ENCODE results near the gene SPRED2.

The SPRED2 gene

DNA sequence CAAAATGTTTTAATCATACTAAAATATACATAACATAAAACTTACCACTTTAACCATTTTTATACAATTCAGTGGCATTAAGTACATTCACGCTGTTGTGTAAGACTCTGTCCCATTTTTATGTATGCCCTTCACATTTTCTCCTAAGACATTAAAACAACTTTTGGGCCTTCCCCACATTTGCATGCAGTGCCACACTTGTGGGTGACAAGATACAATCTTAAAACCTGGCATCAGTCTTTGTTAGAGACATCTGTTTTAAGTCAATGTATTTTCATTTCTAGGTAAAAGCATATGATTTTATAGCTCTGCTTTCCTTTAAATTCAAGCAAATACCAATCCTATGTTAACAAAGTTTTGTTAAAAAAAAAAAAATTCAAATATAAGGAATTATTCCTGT is 17.3 kb downstream of the SPRED2 start:
- no peak for DNase-seq (ENCODE audit: low spot score)
- no peak for FAIRE-seq

DNA sequence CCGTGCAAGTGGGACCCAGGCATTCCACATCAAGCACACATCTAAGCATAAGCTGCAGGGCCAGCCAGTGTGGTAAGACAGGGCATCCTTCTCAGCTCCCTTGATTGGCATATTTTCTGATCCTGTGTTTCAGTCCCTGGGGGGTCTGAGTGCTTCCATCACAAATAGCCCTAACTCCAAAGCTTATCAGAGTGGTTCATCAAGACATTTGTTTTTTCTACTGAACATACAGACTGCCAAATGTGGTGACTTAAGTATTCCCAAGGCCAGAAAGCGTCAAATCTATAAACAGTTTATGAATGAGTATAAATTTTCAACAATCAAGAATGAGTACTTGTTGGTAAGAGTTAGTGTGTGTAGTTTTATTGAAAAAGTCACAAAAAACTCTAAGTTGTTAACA is 18.8 kb downstream of the SPRED2 start:
- FAIRE-seq, result no peak
- no peak for DNase-seq (ENCODE audit: low spot score)

DNA sequence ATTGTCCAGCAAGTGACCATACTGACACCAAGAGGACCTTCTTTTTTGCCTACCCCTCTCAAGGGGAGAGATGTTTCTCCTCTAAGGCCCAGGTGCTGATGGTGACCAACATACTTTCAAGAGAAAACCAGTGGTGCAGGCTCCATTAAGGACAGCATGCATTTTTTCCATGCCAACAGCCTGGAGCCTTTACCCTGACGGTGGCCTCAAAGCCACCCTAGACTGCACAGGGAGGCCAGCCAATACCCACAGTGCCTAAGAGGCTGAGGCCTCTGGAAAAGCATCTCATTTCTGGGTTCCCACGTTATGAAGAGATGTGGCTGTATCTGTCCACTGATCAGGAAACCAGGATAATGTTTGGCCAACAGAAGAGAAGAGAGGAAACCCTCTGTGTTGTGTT is 19.3 kb downstream of the SPRED2 start:
- no peak for DNase-seq (ENCODE audit: low spot score)
- no peak for FAIRE-seq

DNA sequence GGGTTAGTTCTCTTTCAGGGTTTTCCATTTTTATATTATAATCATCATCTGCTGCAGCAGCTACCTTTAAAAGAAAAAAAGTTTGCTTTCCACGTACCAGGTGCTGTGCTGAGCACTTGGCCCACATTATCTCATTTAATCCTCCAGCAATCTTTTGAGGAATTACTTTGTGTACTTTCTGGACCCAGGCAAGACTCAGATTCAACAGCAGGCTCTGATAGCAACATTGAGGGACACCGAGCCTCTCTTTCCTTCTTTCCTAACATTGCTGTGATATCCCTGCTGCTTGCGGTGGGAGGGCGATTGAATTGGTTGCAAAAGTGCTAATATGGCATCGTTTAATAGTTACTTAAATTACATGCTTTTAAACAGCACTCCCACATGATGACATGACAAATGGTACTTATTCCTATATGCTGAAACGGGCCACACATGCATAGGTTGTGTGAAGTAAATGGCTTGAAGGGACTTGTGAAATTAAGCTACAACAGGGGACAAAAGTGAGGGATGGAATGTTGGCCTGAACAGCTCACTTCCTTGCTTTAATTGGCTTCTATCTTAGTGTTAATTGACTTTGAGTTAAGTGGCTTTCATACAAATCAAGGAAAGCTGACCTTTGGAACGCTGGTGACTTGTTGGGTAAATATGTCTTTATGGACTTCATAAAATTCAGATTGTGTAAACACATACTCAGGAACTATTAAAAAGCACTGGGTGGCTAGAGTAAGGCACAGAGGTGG is 21.2 kb downstream of the SPRED2 start:
- FAIRE-seq (no peak), DNase-seq (ENCODE audit: low spot score) (no peak)

DNA sequence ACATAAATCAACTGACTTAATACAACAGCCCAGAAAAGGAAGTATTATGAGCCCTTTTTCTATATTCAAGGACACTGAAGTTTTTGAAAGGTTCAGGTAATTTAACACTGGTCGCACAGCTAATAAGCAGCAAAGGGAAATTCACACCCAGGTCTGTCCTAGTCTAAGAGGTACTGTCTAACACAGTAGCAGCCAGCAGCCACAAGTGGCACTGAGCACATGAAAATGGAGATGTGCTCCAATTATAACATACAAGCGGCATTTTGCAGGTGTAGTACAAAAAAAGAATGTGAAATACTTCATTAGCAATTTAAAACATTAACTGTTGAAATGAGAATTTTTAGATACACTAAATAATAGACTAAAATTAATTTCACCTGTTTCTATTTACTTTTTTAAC is 23.4 kb downstream of the SPRED2 start:
- no peak for FAIRE-seq
- no peak for DNase-seq (ENCODE audit: low spot score)

DNA sequence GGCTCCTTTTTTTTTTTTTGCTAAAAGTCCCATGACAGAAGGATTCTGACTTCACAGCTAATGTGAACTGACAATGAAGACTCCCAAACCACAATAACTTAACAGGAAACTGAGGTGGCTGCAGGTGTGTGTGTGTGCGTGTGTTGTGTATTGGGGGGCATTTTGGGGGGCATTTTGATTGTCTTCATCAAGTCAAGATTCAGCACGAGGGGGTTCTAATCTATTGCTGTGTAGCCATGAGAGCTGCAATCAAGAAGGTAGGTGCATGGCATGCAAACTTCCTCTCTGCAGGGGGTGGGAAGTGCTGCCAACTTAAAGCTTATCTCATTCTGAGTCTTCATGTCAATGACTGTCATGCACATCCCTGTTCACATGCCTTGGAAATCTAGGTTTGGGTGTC is 25.2 kb downstream of the SPRED2 start:
- DNase-seq (ENCODE audit: low spot score) (no peak), FAIRE-seq (no peak)

DNA sequence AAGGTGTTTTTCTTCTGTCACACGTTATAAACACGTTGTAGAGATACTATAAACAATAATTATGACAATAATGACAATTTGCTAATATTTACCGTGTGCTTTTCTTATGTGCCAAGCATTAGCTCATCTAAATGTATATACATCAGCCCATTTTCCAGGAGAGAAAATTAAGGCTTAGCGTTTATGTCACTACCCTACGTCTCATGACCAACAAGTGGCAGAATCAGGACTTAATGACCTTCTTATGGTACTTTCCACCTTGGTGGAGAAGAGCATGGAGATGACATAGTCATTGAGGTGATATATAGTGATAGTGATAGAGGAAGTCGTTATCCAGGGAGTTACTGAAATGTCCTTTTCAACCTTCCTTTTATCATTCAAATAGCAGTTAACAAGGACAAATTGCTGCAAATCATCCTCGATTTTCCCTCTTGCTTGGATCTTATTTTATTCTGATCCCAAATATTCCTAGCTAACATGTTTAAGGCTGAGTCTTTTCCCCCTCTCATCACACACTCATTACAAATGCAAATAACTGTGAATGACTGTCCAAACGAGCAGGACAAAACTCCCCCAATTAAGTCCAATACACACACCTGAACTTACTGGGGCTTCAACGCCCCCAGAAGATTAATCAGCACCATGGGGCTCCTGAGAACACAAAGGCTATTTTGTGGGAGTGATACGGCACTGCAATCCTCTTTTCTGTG is 27.3 kb downstream of the SPRED2 start:
- no peak for DNase-seq (ENCODE audit: low spot score)
- FAIRE-seq, result no peak

DNA sequence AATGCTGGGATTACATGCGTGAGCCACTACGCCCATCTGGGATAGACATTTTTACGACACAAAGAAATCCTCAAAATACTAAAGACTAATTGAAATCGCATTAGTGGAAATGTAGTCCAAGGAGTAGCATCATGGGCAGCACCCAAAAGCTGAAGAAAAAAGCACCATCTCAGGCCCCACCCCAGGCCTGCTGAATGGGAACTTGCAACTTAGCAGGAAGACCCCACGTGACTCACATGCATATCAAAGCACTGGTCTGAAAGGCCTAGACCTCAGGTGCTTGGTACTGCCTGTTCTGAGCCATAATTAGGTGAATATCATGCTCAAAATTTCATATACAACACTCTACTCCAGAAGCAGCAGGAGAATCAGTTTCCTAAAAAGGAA is 28.9 kb downstream of the SPRED2 start:
- FAIRE-seq (no peak), DNase-seq (ENCODE audit: low spot score) (no peak)

DNA sequence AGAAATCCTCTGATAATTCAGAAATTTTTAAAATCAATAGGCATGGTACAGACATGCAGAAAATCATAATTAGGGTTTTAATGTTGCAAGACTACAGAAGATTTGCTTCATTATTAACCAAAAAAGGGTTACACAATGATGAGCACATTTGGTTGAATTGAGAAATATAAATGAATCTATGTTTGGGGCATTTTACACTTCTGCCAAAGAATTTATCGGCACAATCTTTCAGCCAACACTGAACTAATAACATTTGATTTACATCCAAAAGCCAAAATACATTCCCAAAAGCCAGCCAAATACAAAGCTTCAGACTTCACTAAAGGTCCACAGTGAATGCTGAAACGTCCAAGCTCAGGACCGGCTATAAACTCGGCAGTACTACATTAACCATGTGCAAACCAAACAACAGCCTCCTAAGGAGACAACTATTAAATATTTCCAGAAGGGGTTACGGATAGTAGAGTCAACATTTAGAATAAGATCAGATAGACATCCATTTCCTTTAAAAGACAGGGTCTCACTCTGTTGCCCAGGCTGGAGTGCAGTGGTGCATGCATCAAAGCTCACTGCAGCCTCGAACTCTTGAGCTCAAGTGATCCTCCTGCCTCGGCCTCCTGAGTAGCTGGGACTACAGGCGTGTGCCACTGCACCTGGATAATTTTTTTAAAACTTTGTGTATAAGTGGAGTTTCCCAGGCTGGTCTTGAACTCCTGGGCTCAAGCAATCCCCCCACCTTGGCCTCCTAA is 29.4 kb downstream of the SPRED2 start:
- DNase-seq (ENCODE audit: low spot score) (no peak), FAIRE-seq (no peak)

DNA sequence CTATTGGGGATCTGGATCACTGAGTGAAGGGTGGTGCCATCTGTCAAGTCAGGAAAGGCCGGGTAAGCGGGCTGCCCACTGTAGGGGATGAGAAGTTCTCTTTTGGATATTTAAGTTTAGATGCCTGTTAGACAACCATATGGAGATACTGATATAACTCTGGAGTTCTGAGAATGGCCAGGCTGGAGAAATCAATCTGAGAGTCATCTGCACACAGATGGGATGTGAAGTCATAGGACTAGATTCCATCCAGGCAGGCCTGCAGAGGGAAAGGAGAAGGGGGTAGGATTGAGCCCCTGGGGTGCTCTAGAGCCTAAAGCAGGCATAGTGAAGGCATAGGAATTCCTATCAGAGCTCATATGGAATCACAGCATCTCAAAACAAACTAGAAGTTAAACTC is 30.1 kb downstream of the SPRED2 start:
- DNase-seq (ENCODE audit: low spot score) (no peak), FAIRE-seq (no peak)

DNA sequence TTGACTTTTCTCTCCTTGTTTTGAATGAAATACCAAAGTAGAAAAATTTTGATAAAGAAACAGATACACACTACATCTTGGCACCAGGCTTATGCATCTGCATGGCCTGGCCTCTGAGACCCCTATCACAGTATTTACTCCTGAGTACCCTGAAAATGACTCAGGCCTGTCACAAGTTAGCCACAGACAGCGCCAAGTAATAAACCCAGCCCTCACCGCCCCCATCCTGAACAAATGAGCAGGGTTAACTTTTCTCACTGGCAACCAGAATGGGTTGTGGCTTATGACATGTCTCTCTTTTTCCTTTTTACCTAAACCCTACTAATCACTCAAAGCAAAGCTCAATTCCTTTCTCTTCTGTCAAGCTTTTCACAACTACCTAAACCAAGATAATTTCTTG is 35.3 kb downstream of the SPRED2 start:
- FAIRE-seq, result no peak
- DNase-seq (ENCODE audit: low spot score), result no peak

DNA sequence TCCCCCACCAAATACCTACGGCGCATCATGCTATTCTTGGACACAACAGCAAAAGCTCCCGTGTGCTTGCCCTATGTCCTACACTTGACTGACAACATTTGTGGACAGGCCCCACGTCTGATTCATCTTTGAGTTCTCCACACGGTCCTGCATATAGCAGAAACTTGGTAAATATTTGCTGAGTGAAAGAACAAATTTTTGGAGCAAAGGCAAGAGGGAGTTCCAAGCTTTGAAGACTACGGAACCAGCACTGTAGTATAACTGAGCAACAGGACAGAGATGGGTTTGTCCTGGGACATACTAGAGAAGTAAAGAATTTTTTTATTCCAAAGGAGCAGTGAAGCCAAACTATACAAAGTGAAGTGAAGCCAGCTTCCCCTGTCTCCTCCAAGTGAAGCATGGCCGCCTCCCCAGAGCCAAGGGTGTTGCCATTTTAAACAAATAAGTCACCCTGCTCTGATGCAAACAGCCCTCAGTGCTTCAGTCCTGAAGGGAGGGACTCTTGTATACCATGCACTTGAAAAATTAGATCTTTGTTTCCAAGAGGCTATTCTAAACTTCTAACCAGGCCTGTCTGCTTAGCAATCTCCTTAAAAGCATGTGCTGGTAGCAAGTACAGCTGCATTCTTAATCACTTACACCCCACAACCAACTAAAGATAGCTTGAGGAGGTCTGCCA is 35.9 kb downstream of the SPRED2 start:
- FAIRE-seq (no peak), DNase-seq (ENCODE audit: low spot score) (no peak)

DNA sequence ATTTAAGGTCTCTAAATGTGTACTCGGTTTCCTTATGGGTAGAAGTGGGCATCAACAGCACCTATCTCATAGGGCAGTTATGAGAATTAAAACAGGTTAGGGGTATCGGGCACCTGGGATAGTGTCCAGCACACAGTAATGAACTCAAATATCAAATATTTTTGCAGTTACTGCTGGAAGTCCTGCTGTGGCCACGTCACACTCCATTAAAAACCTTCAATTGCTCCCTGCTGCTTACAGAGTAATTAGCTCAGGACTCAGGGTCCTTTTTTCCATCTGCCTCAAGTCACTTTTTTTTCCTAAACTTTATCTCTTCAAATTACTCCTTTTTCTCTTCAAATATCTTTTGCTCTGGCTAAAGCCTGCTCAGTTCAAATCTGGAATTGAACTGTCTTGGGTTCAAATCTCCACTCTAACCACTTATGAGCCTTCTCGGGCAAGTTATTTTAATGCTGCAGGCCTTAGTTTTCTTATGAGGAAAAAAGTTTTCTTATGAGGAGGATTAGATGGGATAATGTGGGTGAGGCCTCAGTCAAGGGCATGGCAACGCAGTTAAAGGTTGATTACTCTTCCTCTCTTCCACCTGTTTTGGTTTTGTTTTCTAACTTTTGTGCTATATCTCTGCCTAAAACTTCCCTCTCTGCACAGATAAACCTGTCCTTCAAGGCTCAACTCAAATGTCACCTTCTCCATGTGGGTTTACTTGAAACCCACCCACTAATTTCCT is 36.6 kb downstream of the SPRED2 start:
- FAIRE-seq, result no peak
- no peak for DNase-seq (ENCODE audit: low spot score)

DNA sequence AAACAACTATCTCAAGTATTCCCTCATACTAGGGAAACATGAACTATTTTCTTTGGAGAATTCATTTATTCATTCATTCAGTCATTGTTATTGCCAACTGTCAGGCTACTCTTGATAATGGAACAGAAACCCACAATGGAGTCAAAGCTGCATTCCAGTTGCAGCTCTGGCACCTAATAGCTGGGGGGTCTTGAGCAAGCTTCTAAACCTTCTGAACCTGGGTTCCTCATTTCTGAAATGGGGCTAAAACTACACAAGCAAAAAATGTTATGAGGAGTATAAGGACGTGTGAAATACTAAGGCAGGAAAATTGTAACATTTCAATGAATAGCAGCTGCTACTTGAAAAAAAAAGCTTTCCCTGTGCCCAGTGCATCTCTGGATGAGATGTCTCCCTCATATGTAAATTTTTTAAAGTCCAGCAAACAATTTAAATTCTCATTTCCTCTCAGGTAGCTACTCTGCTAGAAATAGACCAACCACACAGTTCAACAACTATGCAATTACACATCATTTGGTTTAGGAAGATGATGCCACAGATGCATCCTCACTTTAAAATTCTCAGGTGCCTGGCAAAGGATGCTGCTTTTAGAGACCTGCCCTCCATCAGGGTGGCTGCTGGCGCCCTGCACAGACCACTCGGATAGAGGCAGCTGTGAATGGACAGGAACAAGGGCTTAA is 38.5 kb downstream of the SPRED2 start:
- DNase-seq (ENCODE audit: low spot score) (no peak), FAIRE-seq (no peak)

DNA sequence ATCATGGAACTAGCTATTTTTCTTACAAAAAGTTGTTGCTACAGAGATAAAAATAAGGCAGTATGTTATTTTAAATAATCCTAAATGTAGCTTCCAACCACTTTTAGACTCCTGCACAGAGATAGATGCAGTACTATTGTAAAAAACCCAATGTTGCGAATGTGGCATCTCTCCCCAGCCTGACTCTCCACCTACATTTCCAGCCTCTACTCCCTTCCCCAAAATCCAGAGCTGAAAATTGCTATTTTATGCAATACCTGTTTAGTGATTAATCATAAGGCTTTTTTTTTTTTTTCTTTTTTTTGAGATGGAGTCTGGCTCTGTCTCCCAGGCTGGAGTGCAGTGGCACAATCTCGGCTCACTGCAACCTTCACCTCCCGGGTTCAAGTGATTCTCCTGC is 39.4 kb downstream of the SPRED2 start:
- no peak for DNase-seq (ENCODE audit: low spot score)
- no peak for FAIRE-seq

DNA sequence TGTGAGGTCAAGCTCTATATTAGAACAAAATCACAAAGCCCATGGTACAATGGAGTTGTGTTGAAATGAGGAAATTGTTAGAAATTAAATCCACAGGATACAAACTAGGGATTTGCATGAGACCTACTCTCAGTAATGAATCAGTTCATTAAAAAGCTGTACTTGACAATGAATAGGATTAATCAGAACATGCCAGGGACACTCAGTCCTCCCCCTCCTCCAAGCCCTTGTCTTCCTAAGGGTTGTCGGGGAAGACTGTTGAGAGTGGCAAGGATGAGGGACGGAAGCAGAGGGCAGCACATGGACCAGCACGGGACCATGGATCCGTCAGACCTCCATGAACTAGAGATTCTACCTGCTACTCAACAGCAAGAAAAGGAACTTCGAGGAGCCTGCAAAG is 39.8 kb downstream of the SPRED2 start:
- DNase-seq (ENCODE audit: low spot score) (no peak), FAIRE-seq (no peak)

DNA sequence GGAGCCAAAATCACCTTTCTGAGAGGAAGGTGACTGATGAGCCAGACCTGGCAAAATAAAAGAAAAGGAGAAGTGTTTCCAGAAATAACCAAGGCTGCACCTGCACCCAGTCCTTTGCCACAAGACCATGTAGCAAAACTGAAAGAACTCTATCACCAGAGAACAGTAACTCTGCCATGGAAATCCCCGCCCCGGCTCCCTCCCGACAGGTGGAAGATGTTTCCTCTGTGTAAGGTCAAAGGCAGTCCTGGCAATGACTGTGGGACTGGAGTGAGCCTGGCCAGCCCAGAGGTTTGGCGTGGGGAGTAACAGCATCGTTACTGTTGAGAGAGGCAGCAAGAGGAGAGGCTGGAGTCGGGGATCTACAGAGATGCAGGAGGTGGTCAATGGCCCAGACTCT is 42.3 kb downstream of the SPRED2 start:
- FAIRE-seq (no peak), DNase-seq (ENCODE audit: low spot score) (no peak)

DNA sequence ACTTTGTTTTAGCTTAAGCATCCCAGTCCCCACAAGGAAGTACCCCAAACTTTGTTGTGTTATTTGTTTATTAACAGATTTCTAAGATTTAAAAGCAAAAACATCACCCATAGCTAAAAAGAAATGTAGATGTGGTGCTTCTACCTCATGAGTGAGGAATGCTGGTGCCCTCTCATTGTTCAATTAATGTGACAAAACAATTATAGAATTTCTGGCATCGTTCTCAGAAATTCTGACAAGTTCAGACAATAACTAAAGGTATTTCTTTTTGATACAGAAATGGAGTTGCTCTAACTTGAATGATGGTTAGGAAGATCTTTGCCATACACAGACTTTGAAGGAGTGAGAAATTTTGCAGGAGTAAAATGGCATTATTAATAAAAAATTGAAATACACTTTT is 42.9 kb downstream of the SPRED2 start:
- FAIRE-seq, result no peak
- DNase-seq (ENCODE audit: low spot score), result no peak

DNA sequence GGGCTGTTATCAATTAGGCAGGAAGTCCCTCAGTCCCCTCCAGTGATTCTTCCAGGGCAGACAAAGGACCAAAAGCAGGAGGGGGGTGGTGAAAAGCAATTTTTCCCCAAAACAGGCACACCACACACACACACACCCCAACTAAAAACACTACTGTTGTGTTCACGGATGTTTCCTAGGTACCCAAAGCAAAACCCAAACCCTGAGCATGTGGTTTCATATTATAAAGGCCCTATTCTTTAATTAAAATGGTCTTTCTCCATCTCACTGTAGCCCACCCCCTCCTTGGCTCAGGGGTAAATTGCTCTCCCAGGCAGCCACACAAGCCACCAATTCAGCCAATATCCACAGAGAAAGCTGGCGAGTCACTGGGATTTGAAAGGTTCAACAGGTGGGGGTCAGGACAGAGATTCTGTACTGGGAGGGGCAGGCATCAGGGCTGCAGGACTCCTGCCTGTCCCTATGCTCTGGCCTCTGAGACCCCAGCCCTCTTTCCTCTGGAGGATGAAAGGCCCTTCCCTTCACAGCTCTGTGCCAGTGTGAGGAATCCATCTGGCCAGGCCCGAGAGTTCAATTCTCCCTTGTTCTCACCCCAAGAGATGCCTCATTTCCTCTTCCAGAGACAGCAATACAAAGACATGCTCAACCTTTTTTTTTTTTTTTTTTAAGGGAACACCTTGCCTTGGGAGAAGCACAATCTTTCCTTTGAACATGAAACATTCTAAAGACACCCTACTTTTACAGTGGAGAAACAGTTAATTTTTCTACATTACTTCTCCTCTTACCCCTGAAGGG is 43.6 kb downstream of the SPRED2 start:
- DNase-seq (ENCODE audit: low spot score) (no peak), FAIRE-seq (no peak)

DNA sequence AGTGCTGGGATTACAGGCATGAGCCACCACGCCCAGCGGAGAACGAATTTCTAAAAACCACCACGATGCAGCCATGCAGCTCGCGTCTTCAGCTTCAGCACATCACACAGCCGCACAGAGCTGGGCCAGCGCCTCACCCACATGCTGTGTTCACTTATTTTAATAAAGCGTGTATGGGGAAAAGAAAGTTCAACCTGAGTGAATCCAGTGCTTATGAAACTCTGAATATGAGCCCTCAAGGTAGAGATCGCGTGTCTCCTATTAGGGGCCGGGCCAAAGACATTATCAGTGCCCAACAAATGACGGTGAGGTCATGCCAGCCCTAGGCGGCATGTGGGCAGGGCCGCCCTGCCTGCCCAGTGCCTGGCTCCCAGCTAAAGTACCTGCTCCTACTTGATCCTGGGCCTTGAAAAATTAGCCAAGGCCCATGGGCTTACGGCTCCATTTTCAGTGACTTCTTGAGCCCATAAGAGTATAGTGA is 44.3 kb downstream of the SPRED2 start:
- FAIRE-seq (no peak), DNase-seq (ENCODE audit: low spot score) (no peak)
